BLaER1 treated with 17β-estradiol and CSF1 and Interleukin-3, amounts not matched to agents 10 nM and 100 nM (cell line): ENCODE data around the gene RETREG2.

ENCODE experiments used
- H3K27ac ChIP-seq, 11 experiments: shearing (Covaris generic); formaldehyde crosslinking; 2 replicates each; pipeline ENCODE4 v1.8.1; 2022
- H3K27me3 ChIP-seq, 11 experiments: shearing (Covaris generic); formaldehyde crosslinking; 2 replicates each; pipeline ENCODE4 v1.8.1; 2022
- H3K36me3 ChIP-seq, 11 experiments: shearing (Covaris generic); formaldehyde crosslinking; 2 replicates each; pipeline ENCODE4 v1.8.1; 2022
- H3K4me1 ChIP-seq, 10 experiments: shearing (Covaris generic); formaldehyde crosslinking; 2 replicates each; pipeline ENCODE4 v1.8.1; 2022
- H3K4me2 ChIP-seq, 11 experiments: shearing (Covaris generic); formaldehyde crosslinking; 2 replicates each; pipeline ENCODE4 v1.8.1; 2022
- H3K4me3 ChIP-seq, 10 experiments: shearing (Covaris generic); formaldehyde crosslinking; 2 replicates each; pipeline ENCODE4 v1.8.1; 2022
- H3K9ac ChIP-seq, 11 experiments: shearing (Covaris generic); formaldehyde crosslinking; 2 replicates each; pipeline ENCODE4 v1.8.1; 2022
- H3K9me3 ChIP-seq, 11 experiments: shearing (Covaris generic); formaldehyde crosslinking; replicated peaks in 1 of 11; 2 replicates each; pipeline ENCODE4 v1.8.1; 2022
- H4K20me1 ChIP-seq, 11 experiments: shearing (Covaris generic); formaldehyde crosslinking; 2 replicates each; pipeline ENCODE4 v1.8.1; 2022
- Cebpa-rat ChIP-seq, 11 experiments: shearing (Covaris generic); IDR thresholded peaks; 2 replicates each; pipeline ENCODE4 v1.8.1; 2022

The RETREG2 gene

DNA sequence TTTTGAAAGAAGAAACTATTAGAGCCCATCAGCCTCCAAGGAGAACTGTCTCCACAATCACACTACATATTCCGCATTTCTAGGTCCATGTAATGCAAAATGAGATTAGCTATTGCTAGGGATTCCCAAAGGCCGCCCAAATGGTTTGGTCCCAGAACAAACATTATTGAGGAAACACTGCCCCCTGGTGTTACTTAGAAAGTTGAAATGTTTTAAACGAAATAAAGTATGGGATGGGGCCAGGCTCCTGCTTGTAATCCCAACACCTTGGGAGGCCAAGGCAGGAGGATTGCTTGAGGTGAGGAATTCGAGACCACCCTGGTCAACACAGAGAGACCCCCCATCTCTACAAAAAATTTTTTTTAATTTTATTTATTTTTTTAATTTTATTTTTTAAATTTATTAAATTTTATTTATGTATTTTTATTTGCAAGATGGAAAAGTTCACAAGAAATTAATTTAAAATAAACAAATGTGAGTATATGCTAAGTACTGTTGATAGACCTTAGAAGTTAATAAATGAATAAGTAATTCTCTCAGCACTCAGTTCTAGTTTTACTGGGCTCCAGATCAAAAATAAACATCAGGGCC, 22.9 kb upstream of the RETREG2 start:
- peaks cover 0 to 29% (median 0%) of the 10 kb centered on the region in 11 experiments; a peak in 8 of 22 replicates for H4K20me1 ChIP-seq
- H3K4me3 ChIP-seq: no peak overlapping the region
- no peaks in the 10 kb centered on the region for H3K9me3 ChIP-seq
- no peak for TF ChIP-seq Cebpa-rat (IDR thresholded peaks at IDR 0.05)
- peaks cover 4 to 7% (median 5%) of the 10 kb centered on the region in 10 experiments; a peak in 17 of 20 replicates for H3K4me1 ChIP-seq
- H3K9ac ChIP-seq: no peak overlapping the region
- no peak overlapping the region for H3K27ac ChIP-seq
- peaks cover 22 to 76% (median 49%) of the 10 kb centered on the region in 11 experiments; a peak in 21 of 22 replicates for H3K36me3 ChIP-seq
- no peak overlapping the region for H3K4me2 ChIP-seq
- H3K27me3 ChIP-seq: no peaks in the 10 kb centered on the region

DNA sequence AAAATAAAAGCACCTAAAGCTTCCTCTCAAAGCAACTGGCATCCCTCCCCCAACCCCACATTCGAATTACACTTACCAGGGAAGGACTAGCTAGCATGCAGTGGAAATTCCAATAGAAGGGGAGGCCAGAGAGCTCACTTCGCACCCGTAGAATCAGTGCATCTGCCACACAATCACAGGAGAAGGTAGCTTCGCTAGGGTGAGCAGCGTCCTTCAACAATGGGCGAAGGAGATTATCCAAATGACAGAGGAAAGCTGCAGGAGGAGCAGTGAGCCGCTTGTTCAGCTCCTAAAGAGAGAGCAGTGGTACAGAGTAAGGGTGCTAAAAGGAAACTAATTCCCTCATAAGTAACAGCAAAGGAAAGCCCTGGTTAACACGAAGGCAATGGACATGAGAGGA, 20.7 kb upstream of the RETREG2 start:
- peaks cover 11 to 15% (median 14%) of the 10 kb centered on the region in 10 experiments for H3K4me1 ChIP-seq
- H3K27me3 ChIP-seq: no peaks in the 10 kb centered on the region
- no peaks in the 10 kb centered on the region for H3K9me3 ChIP-seq
- no peak overlapping the region for H3K4me3 ChIP-seq
- H4K20me1 ChIP-seq: peaks cover 0 to 29% (median 0%) of the 10 kb centered on the region in 11 experiments; a peak in 7 of 22 replicates
- peak overlapping the region in 3 of 11 experiments; percentile 3 to 47 (median 6); a peak in 4 of 22 replicates for H3K9ac ChIP-seq
- peaks cover 17 to 53% (median 36%) of the 10 kb centered on the region in 11 experiments; a peak in 21 of 22 replicates for H3K36me3 ChIP-seq
- H3K27ac ChIP-seq: no peak overlapping the region
- no peak overlapping the region for H3K4me2 ChIP-seq
- TF ChIP-seq Cebpa-rat (IDR thresholded peaks at IDR 0.05): no peak

DNA sequence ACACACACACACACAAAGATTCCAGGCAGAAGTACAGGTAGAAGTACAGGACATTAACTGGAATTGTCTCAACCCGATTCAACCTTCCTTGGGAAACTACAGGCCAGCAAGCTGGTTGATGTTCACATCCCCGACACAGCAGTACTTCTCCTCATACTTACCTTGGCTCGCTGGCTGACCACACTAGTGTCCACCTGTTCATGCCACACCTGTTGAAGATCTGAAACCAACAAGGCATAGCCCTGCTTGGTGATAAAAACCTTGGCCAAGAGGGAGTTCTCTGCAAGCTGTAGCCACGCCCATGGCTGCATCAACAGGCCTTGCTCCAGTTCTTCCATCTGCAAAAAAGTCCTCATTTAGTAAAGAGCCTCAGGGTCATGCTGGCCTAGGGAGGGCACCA, 20.1 kb upstream of the RETREG2 start:
- Histone ChIP-seq H3K27ac (no peak overlapping the region), H3K9ac (0 out of 22 replicates have a peak overlapping the region, but pooled peaks of 1 of the 11 experiments have one; percentile 3), H4K20me1 (peaks cover 0 to 29% (median 0%) of the 10 kb centered on the region in 11 experiments; a peak in 7 of 22 replicates), H3K4me3 (no peak overlapping the region), H3K9me3 (no peaks in the 10 kb centered on the region), H3K4me2 (no peak overlapping the region), H3K27me3 (no peaks in the 10 kb centered on the region), H3K4me1 (peaks cover 11 to 15% (median 14%) of the 10 kb centered on the region in 10 experiments), H3K36me3 (peaks cover 15 to 47% (median 33%) of the 10 kb centered on the region in 11 experiments; a peak in 21 of 22 replicates)
- no peak for TF ChIP-seq Cebpa-rat (IDR thresholded peaks at IDR 0.05)

DNA sequence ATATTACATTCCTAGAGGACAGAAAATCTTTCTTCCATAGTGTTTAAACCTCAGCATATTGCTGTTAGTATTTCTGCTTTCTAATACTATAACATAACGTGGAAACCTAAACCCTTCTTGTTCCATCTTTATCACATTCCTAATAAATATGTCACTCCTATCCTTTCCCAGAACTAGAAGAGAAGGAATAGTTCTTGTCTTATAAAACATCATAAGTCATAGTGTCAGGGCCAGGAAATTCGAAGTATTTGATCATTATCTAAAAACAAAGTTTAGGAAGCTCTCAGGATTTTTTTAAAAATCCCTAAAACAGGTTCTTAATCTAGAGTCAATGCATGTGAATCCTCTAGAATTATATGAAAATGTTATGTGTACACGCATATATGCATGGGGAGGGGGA, 19.5 kb upstream of the RETREG2 start:
- H4K20me1 ChIP-seq: peaks cover 0 to 29% (median 0%) of the 10 kb centered on the region in 11 experiments; a peak in 7 of 22 replicates
- TF ChIP-seq Cebpa-rat (IDR thresholded peaks at IDR 0.05): no peak
- H3K27me3 ChIP-seq: no peaks in the 10 kb centered on the region
- H3K36me3 ChIP-seq: peaks cover 15 to 41% (median 28%) of the 10 kb centered on the region in 11 experiments; a peak in 21 of 22 replicates
- no peak overlapping the region for H3K4me3 ChIP-seq
- H3K9ac ChIP-seq: 0 out of 22 replicates have a peak overlapping the region, but pooled peaks of 2 of the 11 experiments have one; percentile 3 to 21
- no peak overlapping the region for H3K4me2 ChIP-seq
- H3K9me3 ChIP-seq: no peaks in the 10 kb centered on the region
- peaks cover 11 to 15% (median 14%) of the 10 kb centered on the region in 10 experiments for H3K4me1 ChIP-seq
- H3K27ac ChIP-seq: no peak overlapping the region

DNA sequence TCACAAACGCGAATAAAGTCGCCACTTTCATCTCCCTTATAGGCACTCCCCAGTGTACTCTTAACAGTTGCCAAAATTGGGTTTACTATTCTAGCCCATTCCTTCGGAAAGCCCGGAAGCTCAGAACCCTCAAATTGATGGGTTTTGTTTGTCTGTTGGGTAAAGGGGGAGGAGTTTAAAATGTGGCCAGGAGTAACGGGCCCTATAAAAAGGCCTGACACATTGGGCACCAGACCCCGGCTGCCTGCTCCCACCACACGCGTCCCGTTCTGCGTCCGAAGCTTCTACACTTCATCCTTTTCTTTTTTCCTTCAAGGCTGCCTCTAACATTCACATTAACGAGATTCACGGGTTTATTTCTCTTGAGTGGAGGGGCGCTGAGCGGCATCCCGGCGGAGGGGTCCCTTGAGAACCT, 18.3 kb upstream of the RETREG2 start:
- no peaks in the 10 kb centered on the region for H3K27me3 ChIP-seq
- H3K9ac ChIP-seq: peak overlapping the region; percentile 77 to 94 (median 88)
- H4K20me1 ChIP-seq: peaks cover 0 to 29% (median 0%) of the 10 kb centered on the region in 11 experiments; a peak in 7 of 22 replicates
- no peaks in the 10 kb centered on the region for H3K9me3 ChIP-seq
- TF ChIP-seq Cebpa-rat (IDR thresholded peaks at IDR 0.05): no peak
- peak overlapping the region; percentile 56 to 75 (median 66) for H3K4me3 ChIP-seq
- H3K4me2 ChIP-seq: peak overlapping the region; percentile 59 to 98 (median 89)
- peak overlapping the region in 4 of 11 experiments; percentile 82 to 94 (median 89); a peak in 3 of 22 replicates for H3K27ac ChIP-seq
- H3K36me3 ChIP-seq: peaks cover 15 to 31% (median 23%) of the 10 kb centered on the region in 11 experiments; a peak in 21 of 22 replicates
- H3K4me1 ChIP-seq: peaks cover 11 to 15% (median 14%) of the 10 kb centered on the region in 10 experiments

DNA sequence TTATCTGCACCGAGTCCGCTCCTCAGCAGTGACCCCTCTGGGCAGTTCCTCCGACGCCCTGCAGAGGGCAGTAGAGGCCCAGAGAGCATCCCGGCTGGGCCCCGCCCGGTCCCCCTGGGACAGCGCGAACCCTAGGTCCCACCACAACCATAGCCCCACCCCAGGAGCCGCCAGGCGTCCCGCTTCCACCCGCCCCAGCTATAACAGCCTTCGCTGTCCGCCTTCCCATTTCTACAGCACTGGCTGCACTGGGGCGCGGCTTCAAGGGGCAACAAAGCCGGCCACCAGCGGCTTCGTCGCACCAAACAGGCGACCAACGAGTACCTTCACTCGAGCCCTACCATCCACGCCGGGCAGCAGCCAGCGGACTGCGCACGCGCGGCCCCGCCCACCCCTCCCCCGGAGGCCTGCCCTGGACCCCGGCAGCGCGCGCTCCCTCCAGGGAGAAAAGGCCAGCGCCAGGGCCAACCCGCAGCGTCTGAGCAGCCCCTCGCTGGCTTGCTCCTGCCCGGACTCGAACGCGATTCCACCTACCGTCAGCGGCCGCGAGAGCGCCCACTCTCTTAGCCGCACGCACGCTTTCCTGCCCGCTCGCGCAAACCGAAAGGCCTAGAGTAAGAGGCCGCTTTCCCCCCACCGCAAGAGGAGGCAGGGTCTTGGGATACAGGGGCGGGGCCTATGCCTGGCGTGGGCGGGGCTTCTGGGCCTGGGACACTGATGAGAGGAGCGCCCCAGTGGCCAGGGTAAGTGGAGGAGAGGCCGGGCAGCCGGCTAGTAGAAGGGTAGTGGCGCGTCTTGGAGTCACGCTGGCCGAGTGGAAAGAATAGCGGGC, 17.7 kb upstream of the RETREG2 start, which contains the start of gene NHEJ1:
NHEJ1 (minus strand) TSS at position 630 of the 832 bp plus-strand sequence. CDS start 2,453 bp downstream, outside the sequence.
- H4K20me1 ChIP-seq: peaks cover 0 to 29% (median 0%) of the 10 kb centered on the region in 11 experiments; a peak in 7 of 22 replicates
- peaks cover 15 to 34% (median 24%) of the 10 kb centered on the region in 11 experiments; a peak in 21 of 22 replicates for H3K36me3 ChIP-seq
- H3K27me3 ChIP-seq: no peaks in the 10 kb centered on the region
- H3K9ac ChIP-seq: peak within 1 kb of the TSS; percentile 77 to 94 (median 88)
- peak within 1 kb of the TSS; percentile 59 to 98 (median 89) for H3K4me2 ChIP-seq
- peaks cover 11 to 15% (median 14%) of the 10 kb centered on the region in 10 experiments for H3K4me1 ChIP-seq
- no peaks in the 10 kb centered on the region for H3K9me3 ChIP-seq
- peak within 1 kb of the TSS; percentile 63 to 94 (median 83); a peak in 21 of 22 replicates for H3K27ac ChIP-seq
- TF ChIP-seq Cebpa-rat (IDR thresholded peaks at IDR 0.05): no peak
- peak within 1 kb of the TSS; percentile 56 to 75 (median 66) for H3K4me3 ChIP-seq

DNA sequence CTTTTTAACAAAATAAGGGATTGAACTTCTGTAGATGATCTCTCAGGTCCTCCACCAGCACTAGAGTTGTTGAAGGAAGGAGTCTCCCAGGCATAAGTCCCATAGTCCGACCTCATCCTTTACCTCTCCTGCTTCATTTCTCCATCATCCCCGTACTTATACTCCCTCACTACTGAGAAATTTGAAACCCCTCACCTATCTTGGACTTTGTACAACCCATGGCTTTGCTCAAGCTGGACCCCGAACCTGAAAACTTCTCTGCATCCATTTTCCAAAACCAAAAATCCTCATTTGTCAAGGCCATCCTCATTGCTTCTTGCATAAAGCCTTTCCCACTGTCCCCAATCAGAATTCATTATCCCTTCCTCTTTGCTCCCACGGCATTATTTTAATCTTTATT, 17.0 kb upstream of the RETREG2 start:
- peak overlapping the region; percentile 56 to 75 (median 66) for H3K4me3 ChIP-seq
- no peaks in the 10 kb centered on the region for H3K9me3 ChIP-seq
- H3K4me1 ChIP-seq: peaks cover 11 to 15% (median 14%) of the 10 kb centered on the region in 10 experiments
- peaks cover 11 to 32% (median 20%) of the 10 kb centered on the region in 11 experiments; a peak in 21 of 22 replicates for H3K36me3 ChIP-seq
- no peaks in the 10 kb centered on the region for H3K27me3 ChIP-seq
- H3K4me2 ChIP-seq: peak overlapping the region; percentile 59 to 98 (median 80)
- peaks cover 0 to 29% (median 0%) of the 10 kb centered on the region in 11 experiments; a peak in 6 of 22 replicates for H4K20me1 ChIP-seq
- no peak for TF ChIP-seq Cebpa-rat (IDR thresholded peaks at IDR 0.05)
- H3K27ac ChIP-seq: peak overlapping the region in 6 of 11 experiments; percentile 83 to 94 (median 90); a peak in 10 of 22 replicates
- H3K9ac ChIP-seq: peak overlapping the region; percentile 77 to 94 (median 88); a peak in 20 of 22 replicates

DNA sequence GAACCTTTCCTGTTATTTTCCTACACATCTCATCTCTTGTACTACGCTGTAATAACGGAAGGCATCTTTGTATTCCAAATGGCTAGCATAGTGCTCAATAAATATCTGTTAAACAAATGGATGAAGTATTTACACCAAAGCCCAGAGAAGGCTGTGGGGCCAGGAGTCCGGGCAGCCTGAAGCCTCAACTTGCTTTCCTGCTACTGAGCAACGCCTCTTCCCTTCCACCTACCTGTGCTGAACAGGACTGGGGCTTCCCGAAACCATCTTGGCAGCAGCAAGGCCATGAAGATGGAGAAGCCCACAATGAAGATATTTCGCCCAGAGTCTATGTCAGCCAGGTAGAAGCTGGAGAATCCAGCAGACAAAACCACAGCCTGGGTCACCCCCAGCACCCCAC, 14.9 kb upstream of the RETREG2 start:
- Histone ChIP-seq H3K4me3 (no peak overlapping the region), H3K4me1 (peaks cover 11 to 15% (median 14%) of the 10 kb centered on the region in 10 experiments), H3K27me3 (no peaks in the 10 kb centered on the region), H3K4me2 (no peak overlapping the region), H4K20me1 (peaks cover 0 to 11% (median 0%) of the 10 kb centered on the region in 11 experiments; a peak in 5 of 22 replicates), H3K9me3 (no peaks in the 10 kb centered on the region), H3K9ac (no peak overlapping the region), H3K27ac (no peak overlapping the region), H3K36me3 (peaks cover 0 to 26% (median 2%) of the 10 kb centered on the region in 11 experiments; a peak in 13 of 22 replicates)
- TF ChIP-seq Cebpa-rat (IDR thresholded peaks at IDR 0.05): no peak
